BLaER1 treated with 17β-estradiol and CSF1 and Interleukin-3, amounts not matched to agents 10 nM and 100 nM (cell line): ENCODE results near the gene PSMB10.
A peak's percentile ranks its signal among the peaks of the same experiment; 100 is the strongest.
"Not testable (repeated sequence)": the region's sequence is repeated elsewhere in the genome, so short reads cannot be mapped to it uniquely, and the experiment has no call there.

Experiments
- H3K27ac ChIP-seq, 11 experiments: shearing (Covaris generic); formaldehyde crosslinking; 2 replicates each; pipeline ENCODE4 v1.8.1; 2022
- H3K27me3 ChIP-seq, 11 experiments: shearing (Covaris generic); formaldehyde crosslinking; 2 replicates each; pipeline ENCODE4 v1.8.1; 2022
- H3K36me3 ChIP-seq, 11 experiments: shearing (Covaris generic); formaldehyde crosslinking; 2 replicates each; pipeline ENCODE4 v1.8.1; 2022
- H3K4me1 ChIP-seq, 10 experiments: shearing (Covaris generic); formaldehyde crosslinking; 2 replicates each; pipeline ENCODE4 v1.8.1; 2022
- H3K4me2 ChIP-seq, 11 experiments: shearing (Covaris generic); formaldehyde crosslinking; 2 replicates each; pipeline ENCODE4 v1.8.1; 2022
- H3K4me3 ChIP-seq, 10 experiments: shearing (Covaris generic); formaldehyde crosslinking; 2 replicates each; pipeline ENCODE4 v1.8.1; 2022
- H3K9ac ChIP-seq, 11 experiments: shearing (Covaris generic); formaldehyde crosslinking; 2 replicates each; pipeline ENCODE4 v1.8.1; 2022
- H3K9me3 ChIP-seq, 11 experiments: shearing (Covaris generic); formaldehyde crosslinking; replicated peaks in 1 of 11; 2 replicates each; pipeline ENCODE4 v1.8.1; 2022
- H4K20me1 ChIP-seq, 11 experiments: shearing (Covaris generic); formaldehyde crosslinking; 2 replicates each; pipeline ENCODE4 v1.8.1; 2022
- Cebpa-rat ChIP-seq, 11 experiments: shearing (Covaris generic); IDR thresholded peaks; 2 replicates each; pipeline ENCODE4 v1.8.1; 2022

PSMB10 gene

GRCh38 chr16:67941469-67942199 lies 5.0 kb upstream of the PSMB10 start:
- H3K4me2 ChIP-seq, result peak overlapping the region; percentile 8 to 58 (median 40); a peak in 19 of 22 replicates
- H3K4me3 ChIP-seq, result no peak overlapping the region
- no peak for TF ChIP-seq Cebpa-rat (IDR thresholded peaks at IDR 0.05)
- H3K27ac ChIP-seq, result 0 out of 22 replicates have a peak overlapping the region, but pooled peaks of 1 of the 11 experiments have one; percentile 7
- peaks cover 11 to 61% (median 39%) of the 10 kb centered on the region in 11 experiments; a peak in 21 of 22 replicates for H3K36me3 ChIP-seq
- no peak overlapping the region; a peak in 1 of 22 replicates for H3K9ac ChIP-seq
- no peaks in the 10 kb centered on the region for H3K9me3 ChIP-seq
- peaks cover 0 to 37% (median 0%) of the 10 kb centered on the region in 11 experiments; a peak in 7 of 22 replicates for H4K20me1 ChIP-seq
- no peaks in the 10 kb centered on the region for H3K27me3 ChIP-seq
- H3K4me1 ChIP-seq, result peaks cover 31 to 58% (median 45%) of the 10 kb centered on the region in 10 experiments

- Histone ChIP-seq H3K4me3 (no peak overlapping the region), H3K27ac (no peak overlapping the region), H3K4me2 (peak overlapping the region; percentile 10 to 60 (median 52); a peak in 19 of 22 replicates), H4K20me1 (peaks cover 0 to 33% (median under 1%) of the 10 kb centered on the region in 11 experiments; a peak in 12 of 22 replicates), H3K27me3 (no peaks in the 10 kb centered on the region), H3K9me3 (no peaks in the 10 kb centered on the region), H3K9ac (peak overlapping the region in 1 of 11 experiments; percentile 18; a peak in 1 of 22 replicates), H3K36me3 (peaks cover 3 to 50% (median 28%) of the 10 kb centered on the region in 11 experiments; a peak in 20 of 22 replicates), H3K4me1 (peaks cover 32 to 54% (median 43%) of the 10 kb centered on the region in 10 experiments)
- no peak for TF ChIP-seq Cebpa-rat (IDR thresholded peaks at IDR 0.05)
Measured at GRCh38 chr16:67940446-67941089, 3.9 kb upstream of the PSMB10 start.

GRCh38 chr16:67939507-67940445 lies 3.1 kb upstream of the PSMB10 start:
- Histone ChIP-seq H3K9me3 (no peaks in the 10 kb centered on the region), H3K27me3 (no peaks in the 10 kb centered on the region), H3K4me3 (no peak overlapping the region), H3K9ac (peak overlapping the region in 3 of 11 experiments; percentile 18 to 22 (median 18); a peak in 3 of 22 replicates), H3K27ac (no peak overlapping the region), H3K4me1 (peaks cover 40 to 62% (median 51%) of the 10 kb centered on the region in 10 experiments), H3K4me2 (peak overlapping the region; percentile 10 to 60 (median 52); a peak in 20 of 22 replicates), H4K20me1 (peaks cover 7 to 38% (median 9%) of the 10 kb centered on the region in 11 experiments; a peak in 21 of 22 replicates), H3K36me3 (peaks cover 6 to 49% (median 27%) of the 10 kb centered on the region in 11 experiments; a peak in 21 of 22 replicates)
- TF ChIP-seq Cebpa-rat (IDR thresholded peaks at IDR 0.05), result no peak

GRCh38 chr16:67937713-67938112 lies 1.1 kb upstream of the PSMB10 start:
- not testable (repeated sequence) for H3K9me3 ChIP-seq, H3K27me3 ChIP-seq
- Histone ChIP-seq H3K27ac (peak overlapping the region in 8 of 11 experiments; percentile 92 to 98 (median 96); a peak in 13 of 22 replicates), H3K36me3 (peaks cover 22 to 49% (median 32%) of the 10 kb centered on the region in 11 experiments), H3K4me3 (peak overlapping the region in 4 of 10 experiments; percentile 85 to 93 (median 90); a peak in 5 of 20 replicates), H4K20me1 (peaks cover 19 to 38% (median 25%) of the 10 kb centered on the region in 11 experiments), H3K9ac (peak overlapping the region in 1 of 11 experiments; percentile 90; a peak in 3 of 22 replicates), H3K4me2 (peak overlapping the region; percentile 75 to 96 (median 94)), H3K4me1 (peaks cover 47 to 74% (median 58%) of the 10 kb centered on the region in 10 experiments)

DNA sequence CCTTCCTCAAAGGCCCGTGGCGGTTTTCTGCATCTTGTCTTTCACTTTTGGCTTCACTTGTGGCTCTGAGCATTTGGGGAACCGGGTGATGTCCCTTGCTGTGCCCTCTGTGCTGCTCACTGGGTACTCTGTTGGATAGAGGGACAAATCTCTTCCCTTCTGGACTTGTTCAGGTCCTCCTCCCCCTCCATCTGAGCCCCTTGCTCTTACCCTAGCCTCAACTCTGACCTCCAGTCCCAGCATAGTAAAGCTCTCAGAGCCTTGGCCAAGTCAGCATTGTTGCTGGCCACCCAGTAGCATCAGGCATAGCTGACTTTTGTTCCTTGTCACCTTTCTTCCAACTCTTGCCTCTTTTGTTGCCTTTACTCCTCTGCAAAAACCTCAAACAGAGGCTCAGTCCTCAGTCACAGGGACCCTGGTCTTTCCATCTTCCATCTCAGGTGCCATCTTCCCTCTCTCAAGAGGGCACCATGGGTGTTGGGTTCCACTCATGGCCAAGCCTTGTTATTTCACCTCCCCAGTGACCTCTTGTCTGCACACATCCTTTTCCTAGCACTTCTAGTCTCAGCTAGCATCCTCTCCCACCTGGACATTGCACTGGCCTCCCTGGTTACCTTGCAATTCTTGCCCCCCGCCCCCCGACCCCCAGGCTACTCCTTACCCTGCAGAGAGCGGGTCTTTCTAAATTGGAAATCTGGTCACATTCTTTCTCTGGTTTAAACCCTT lies 393 bp upstream of the PSMB10 start:
- Histone ChIP-seq H3K4me2 (peak overlapping the region; percentile 75 to 96 (median 94)), H3K4me1 (peaks cover 47 to 68% (median 54%) of the 10 kb centered on the region in 10 experiments), H3K9ac (peak overlapping the region; percentile 89 to 98 (median 93)), H4K20me1 (peaks cover 19 to 39% (median 31%) of the 10 kb centered on the region in 11 experiments), H3K36me3 (peaks cover 28 to 49% (median 34%) of the 10 kb centered on the region in 11 experiments), H3K9me3 (no peaks in the 10 kb centered on the region), H3K27ac (peak overlapping the region; percentile 81 to 98 (median 94); a peak in 21 of 22 replicates), H3K27me3 (no peaks in the 10 kb centered on the region), H3K4me3 (peak overlapping the region; percentile 73 to 97 (median 90))
- no peak for TF ChIP-seq Cebpa-rat (IDR thresholded peaks at IDR 0.05)

DNA sequence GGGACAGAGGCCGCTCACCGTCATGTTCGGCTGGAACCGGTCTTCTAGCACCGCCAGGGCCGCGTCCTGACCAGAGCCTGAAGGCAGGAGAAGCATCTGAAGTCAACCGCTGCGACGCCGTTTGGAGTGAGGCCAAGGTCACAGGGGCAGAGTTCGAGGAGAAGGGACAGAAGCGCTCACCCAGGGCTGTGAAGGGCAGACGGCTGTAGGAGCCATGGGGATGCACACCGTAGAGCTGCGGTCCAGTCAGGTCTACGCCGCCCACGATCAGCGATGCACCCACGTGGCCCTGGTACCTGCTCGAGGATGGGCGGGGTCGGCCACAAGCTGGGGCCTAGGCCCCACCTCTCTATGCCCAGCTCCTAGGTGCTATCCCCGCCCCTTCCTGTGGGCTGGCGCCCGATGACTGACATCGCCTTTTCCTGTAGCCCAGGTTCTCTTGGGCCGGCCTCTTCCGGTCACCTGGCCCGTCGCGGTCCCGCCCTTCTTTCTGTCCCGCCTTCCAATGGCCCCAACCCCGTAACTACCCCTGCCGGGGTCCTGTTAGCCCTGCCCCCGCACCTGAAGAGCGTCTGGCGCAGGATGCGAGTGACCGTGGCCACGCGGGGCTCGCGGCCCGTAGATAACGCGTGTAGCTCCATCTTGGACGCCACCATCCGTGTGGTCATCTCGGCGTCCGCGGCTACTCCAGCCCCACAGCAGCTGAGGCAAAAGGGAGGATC lies 1.1 kb downstream of the PSMB10 start:
- Histone ChIP-seq H3K9me3 (no peaks in the 10 kb centered on the region), H3K27ac (peak overlapping the region; percentile 81 to 98 (median 94)), H3K9ac (peak overlapping the region; percentile 89 to 98 (median 93)), H3K4me1 (peaks cover 37 to 53% (median 45%) of the 10 kb centered on the region in 10 experiments), H3K36me3 (peaks cover 39 to 62% (median 48%) of the 10 kb centered on the region in 11 experiments), H3K4me2 (peak overlapping the region; percentile 75 to 96 (median 94)), H3K27me3 (no peaks in the 10 kb centered on the region), H4K20me1 (peaks cover 19 to 50% (median 41%) of the 10 kb centered on the region in 11 experiments), H3K4me3 (peak overlapping the region; percentile 73 to 97 (median 90))
- TF ChIP-seq Cebpa-rat (IDR thresholded peaks at IDR 0.05), result no peak

DNA sequence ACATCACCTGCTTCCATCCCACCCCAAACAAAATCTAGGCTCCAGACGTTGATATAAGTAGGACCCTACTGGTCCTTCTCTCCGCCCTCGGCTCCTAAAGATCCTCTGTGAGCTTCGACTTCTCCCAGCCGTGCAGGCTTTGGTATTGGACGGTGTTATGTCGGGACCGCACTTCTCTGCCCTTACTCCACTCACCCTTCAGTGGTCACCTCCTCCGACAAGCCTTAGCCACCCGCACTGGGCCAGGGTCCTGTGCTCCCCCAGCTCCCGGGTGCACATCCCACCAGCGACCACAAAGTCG lies 1.6 kb downstream of the PSMB10 start:
- Histone ChIP-seq H3K4me2 (peak overlapping the region; percentile 75 to 96 (median 94)), H3K4me1 (peaks cover 32 to 48% (median 41%) of the 10 kb centered on the region in 10 experiments), H3K36me3 (peaks cover 44 to 62% (median 53%) of the 10 kb centered on the region in 11 experiments), H3K27me3 (no peaks in the 10 kb centered on the region), H3K27ac (peak overlapping the region in 10 of 11 experiments; percentile 83 to 98 (median 94); a peak in 17 of 22 replicates), H3K4me3 (peak overlapping the region; percentile 73 to 97 (median 90)), H4K20me1 (peaks cover 19 to 52% (median 45%) of the 10 kb centered on the region in 11 experiments), H3K9me3 (no peaks in the 10 kb centered on the region), H3K9ac (peak overlapping the region; percentile 89 to 98 (median 93); a peak in 20 of 22 replicates)
- TF ChIP-seq Cebpa-rat (IDR thresholded peaks at IDR 0.05), result no peak
